Measurements from ENCODE around the gene CIB4.

DNA sequence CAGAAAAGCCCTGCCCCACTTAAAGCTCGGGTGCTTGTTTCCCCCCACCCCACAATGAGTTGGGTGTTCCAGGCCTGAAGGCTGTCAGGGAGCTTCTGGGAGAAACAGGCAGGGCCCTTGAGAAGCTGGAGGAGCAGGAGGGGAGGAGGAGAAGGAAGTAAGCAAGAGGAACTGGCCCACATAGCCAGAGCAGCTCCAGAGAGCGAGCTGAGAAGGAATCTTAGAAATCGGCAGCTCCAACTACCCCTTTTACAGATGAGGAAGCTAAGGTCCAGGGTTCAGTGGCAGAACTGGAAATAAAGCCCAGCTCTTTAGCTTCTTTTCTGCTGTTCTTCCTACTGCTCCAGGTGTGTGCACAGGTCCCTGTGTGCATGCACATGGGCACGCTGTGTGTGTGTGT is 38.7 kb upstream of the CIB4 start:
- TF ChIP-seq, protein P1, sequence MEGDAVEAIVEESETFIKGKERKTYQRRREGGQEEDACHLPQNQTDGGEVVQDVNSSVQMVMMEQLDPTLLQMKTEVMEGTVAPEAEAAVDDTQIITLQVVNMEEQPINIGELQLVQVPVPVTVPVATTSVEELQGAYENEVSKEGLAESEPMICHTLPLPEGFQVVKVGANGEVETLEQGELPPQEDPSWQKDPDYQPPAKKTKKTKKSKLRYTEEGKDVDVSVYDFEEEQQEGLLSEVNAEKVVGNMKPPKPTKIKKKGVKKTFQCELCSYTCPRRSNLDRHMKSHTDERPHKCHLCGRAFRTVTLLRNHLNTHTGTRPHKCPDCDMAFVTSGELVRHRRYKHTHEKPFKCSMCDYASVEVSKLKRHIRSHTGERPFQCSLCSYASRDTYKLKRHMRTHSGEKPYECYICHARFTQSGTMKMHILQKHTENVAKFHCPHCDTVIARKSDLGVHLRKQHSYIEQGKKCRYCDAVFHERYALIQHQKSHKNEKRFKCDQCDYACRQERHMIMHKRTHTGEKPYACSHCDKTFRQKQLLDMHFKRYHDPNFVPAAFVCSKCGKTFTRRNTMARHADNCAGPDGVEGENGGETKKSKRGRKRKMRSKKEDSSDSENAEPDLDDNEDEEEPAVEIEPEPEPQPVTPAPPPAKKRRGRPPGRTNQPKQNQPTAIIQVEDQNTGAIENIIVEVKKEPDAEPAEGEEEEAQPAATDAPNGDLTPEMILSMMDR (IDR thresholded peaks at IDR 0.05), result no peak
- TF ChIP-seq POLR2A (IDR thresholded peaks at IDR 0.05), result no peak

Data from transverse colon (tissue), 3 donors.